Lung (tissue), 12 donors: ENCODE results near the gene SLC9A6. TPM values are rescaled to one million over a fixed set of nuclear protein-coding genes. Genes with fewer than 3 reads are reported as not detected.

Experiments
- ATAC-seq: fragments of 200-7000 bp; cut with Tn5 transposase; one replicate; pipeline ENCODE4 v1.9.1; 2020; ENCODE audit warnings: moderate number of reproducible peaks; ENCODE audit not compliant: insufficient read depth, low FRiP score
- DNase-seq, 3 donors: peaks; one replicate each; pipeline ENCODE4 v3.0.0-alpha.2; 2013 to 2017
- H3K27ac ChIP-seq, 2 donors: one replicate each; pipeline ENCODE4 v1.5.1; 2013; ENCODE audit warnings: mild to moderate bottlenecking in 2 of 2, moderate library complexity in 2 of 2, control low read depth in 1 of 2, inconsistent platforms in 1 of 2, low read depth in 1 of 2, low read length in 1 of 2
- H3K27me3 ChIP-seq, 3 donors: one replicate each; pipeline ENCODE4 v1.5.1; 2013; ENCODE audit warnings: low read length in 2 of 3; ENCODE audit not compliant: control insufficient read depth in 3 of 3, insufficient read depth in 3 of 3
- H3K36me3 ChIP-seq, 4 donors: one replicate each; pipeline ENCODE4 v1.5.1; 2013; ENCODE audit warnings: low read length in 4 of 4, mild to moderate bottlenecking in 1 of 4, moderate library complexity in 1 of 4; ENCODE audit not compliant: control insufficient read depth in 4 of 4, insufficient read depth in 4 of 4
- H3K4me1 ChIP-seq, 5 donors: one replicate each; pipeline ENCODE4 v1.5.1; 2013; ENCODE audit warnings: low read length in 5 of 5, mild to moderate bottlenecking in 2 of 5, moderate library complexity in 1 of 5; ENCODE audit not compliant: control insufficient read depth in 5 of 5, insufficient read depth in 5 of 5
- H3K4me3 ChIP-seq: one replicate; pipeline ENCODE4 v1.5.1; 2013; ENCODE audit warnings: mild to moderate bottlenecking, control low read depth, moderate library complexity
- H3K9ac ChIP-seq, 2 donors: one replicate each; pipeline ENCODE4 v1.5.1; 2013; ENCODE audit warnings: low read length in 2 of 2, control low read depth in 1 of 2; ENCODE audit not compliant: insufficient read depth in 1 of 2
- H3K9me3 ChIP-seq, 4 donors: one replicate each; pipeline ENCODE4 v1.5.1; 2013; ENCODE audit warnings: low read length in 3 of 4, mild to moderate bottlenecking in 1 of 4, moderate library complexity in 1 of 4; ENCODE audit not compliant: control insufficient read depth in 4 of 4, insufficient read depth in 3 of 4
- WGBS, 2 donors: extraction: QIAGEN DNeasy Blood & Tissue Kit; methylation state at CpG; one replicate each; pipeline ENCODE4 v1.1.7; 2013; 5-methylcytosine and 5-hydroxymethylcytosine counted together
- polyA plus RNA-seq, 2 donors: library from polyadenylated mRNA; stranded (reverse); fragments of 200-250 nt; gene quantifications; one replicate each; pipeline ENCODE4 v1.2.1, GENCODE V29; 2013
- total RNA-seq, 2 donors: library from RNA; depleted of rRNA in 1 of 2; stranded (reverse); fragments of >200 nt in 1 of 2; gene quantifications; one replicate each; pipeline ENCODE4 v1.2.1, GENCODE V29; 2014 to 2021
- TF ChIP-seq, protein P1 (sequence below): IDR thresholded peaks from 2 replicates; pipeline ENCODE4 v1.5.1; 2012; ENCODE audit warnings: mild to moderate bottlenecking; ENCODE audit errors: control extremely low read depth, extremely low read depth
- donor health status: control.
- donor health status: control.
- donor health status: Bipolar disorder and iron deficiency.
- donor health status: healthy.
- donor health status: DM: yes; HTN: yes; CAD: no.

Gene SLC9A6
- total and polyA plus RNA-seq, 4 donors: 8.0 to 19.2 (median 12.1) TPM

DNA sequence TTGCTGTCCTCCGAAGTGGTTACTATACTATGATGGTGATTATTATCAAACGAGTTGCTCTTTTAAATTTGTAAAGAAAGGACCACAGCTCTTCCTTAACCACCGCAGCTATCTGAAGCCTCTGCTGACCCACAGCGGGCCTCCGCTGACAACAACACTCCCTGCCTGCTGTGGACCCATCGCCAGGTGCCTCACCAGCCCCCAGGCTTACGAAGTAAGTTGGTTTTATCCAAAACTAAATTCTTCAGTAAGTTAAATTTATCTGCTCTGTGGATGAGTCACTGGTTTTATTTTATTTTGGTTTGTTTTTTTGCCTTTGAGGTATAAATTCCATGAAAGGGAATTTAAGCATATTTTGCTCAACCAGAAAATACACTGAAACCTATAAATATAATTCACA lies 54.7 kb downstream of the SLC9A6 start:
- Histone ChIP-seq H3K27me3 (peaks cover 0 to 8% (median 0%) of the 10 kb centered on the region in 3 donors), H3K9ac (no peak overlapping the region), H3K9me3 (no peaks in the 10 kb centered on the region), H3K36me3 (peaks cover 0 to 2% (median under 1%) of the 10 kb centered on the region in 4 donors), H3K27ac (no peak overlapping the region), H3K4me1 (no peaks in the 10 kb centered on the region), H3K4me3 (no peak overlapping the region)
- ATAC-seq: no peak
- no peak for DNase-seq
- TF ChIP-seq, protein P1, sequence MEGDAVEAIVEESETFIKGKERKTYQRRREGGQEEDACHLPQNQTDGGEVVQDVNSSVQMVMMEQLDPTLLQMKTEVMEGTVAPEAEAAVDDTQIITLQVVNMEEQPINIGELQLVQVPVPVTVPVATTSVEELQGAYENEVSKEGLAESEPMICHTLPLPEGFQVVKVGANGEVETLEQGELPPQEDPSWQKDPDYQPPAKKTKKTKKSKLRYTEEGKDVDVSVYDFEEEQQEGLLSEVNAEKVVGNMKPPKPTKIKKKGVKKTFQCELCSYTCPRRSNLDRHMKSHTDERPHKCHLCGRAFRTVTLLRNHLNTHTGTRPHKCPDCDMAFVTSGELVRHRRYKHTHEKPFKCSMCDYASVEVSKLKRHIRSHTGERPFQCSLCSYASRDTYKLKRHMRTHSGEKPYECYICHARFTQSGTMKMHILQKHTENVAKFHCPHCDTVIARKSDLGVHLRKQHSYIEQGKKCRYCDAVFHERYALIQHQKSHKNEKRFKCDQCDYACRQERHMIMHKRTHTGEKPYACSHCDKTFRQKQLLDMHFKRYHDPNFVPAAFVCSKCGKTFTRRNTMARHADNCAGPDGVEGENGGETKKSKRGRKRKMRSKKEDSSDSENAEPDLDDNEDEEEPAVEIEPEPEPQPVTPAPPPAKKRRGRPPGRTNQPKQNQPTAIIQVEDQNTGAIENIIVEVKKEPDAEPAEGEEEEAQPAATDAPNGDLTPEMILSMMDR: no peak
- 75 to 97% methylated on average over 7 of the region's 7 CpGs for WGBS, 2 donors

DNA sequence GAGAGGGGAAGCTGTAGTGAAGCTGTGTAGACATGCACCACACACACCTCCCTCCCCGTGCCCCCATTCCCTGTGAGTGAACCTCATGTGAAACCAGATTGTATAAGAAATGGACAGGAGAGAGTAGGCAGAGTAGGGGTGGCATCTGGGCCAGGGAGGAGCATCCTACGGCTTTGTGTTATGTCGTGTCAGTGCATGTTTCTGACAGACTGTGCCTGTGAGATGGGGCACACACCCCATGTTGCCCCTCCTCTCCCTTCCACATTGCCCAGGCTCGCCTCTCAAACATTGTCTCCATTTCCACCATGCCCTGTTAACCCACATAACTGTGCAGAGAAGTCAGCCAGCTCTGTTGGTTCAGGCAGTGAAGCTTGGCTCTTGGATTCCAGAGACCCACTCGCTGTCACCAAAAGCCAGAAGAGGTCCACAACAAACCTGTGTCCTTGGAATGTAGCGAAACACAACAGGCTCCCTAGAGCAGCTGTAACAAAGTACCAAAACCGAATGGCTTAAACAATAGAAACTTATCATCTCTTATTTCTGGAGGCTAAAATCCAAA lies 56.1 kb downstream of the SLC9A6 start:
- WGBS, 2 donors: 74 to 92% methylated on average over 7 of the region's 7 CpGs
- H3K4me3 ChIP-seq: no peak overlapping the region
- no peak overlapping the region for H3K27ac ChIP-seq
- H3K4me1 ChIP-seq: peaks cover 0 to 3% (median 0%) of the 10 kb centered on the region in 5 donors
- H3K36me3 ChIP-seq: peaks cover 0 to 3% (median 1%) of the 10 kb centered on the region in 4 donors
- peaks cover 0 to 2% (median 0%) of the 10 kb centered on the region in 4 donors for H3K9me3 ChIP-seq
- H3K27me3 ChIP-seq: peaks cover 0 to 8% (median 0%) of the 10 kb centered on the region in 3 donors
- ATAC-seq: no peak
- H3K9ac ChIP-seq: no peak overlapping the region
- DNase-seq: no peak
- TF ChIP-seq, protein P1: no peak

DNA sequence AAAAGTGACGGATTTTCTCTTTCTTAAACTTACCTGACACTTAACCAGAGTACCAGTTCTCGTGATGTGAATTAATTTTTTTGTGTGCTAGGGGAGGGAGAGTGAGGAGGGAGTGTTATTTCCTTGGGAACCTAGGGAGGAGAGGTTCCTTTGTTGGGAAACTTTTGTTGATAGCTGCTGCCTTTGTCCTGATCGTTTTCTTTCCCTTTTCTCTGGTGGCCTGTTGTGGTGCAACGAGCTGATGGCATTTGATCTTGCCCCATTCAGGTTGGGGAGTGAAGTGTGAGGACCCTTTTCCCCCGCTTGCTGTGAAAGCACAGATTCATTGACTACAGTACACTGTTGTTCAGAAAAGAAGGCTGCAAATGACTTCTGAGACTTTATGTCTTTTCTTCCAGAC lies 59.8 kb downstream of the SLC9A6 start:
- TF ChIP-seq, protein P1: no peak
- no peak overlapping the region for H3K9ac ChIP-seq
- peaks cover 0 to 2% (median under 1%) of the 10 kb centered on the region in 4 donors for H3K36me3 ChIP-seq
- ATAC-seq (no peak), DNase-seq (no peak)
- no peak overlapping the region for H3K4me3 ChIP-seq
- no peak overlapping the region for H3K27ac ChIP-seq
- H3K4me1 ChIP-seq: peaks cover 0 to 13% (median 9%) of the 10 kb centered on the region in 5 donors
- peaks cover 0 to 10% (median 3%) of the 10 kb centered on the region in 3 donors for H3K27me3 ChIP-seq
- 63 to 80% methylated on average over 5 of the region's 5 CpGs for WGBS, 2 donors
- peaks cover 0 to 2% (median 0%) of the 10 kb centered on the region in 4 donors for H3K9me3 ChIP-seq
